Stimulated activated CD4-positive, alpha-beta T cell treated with anti-CD3 and anti-CD28 coated beads, Interleukin-4, amount 100 ng/mL, for 24 hours (primary cell): Measurements from ENCODE around the gene TRIM8.
A peak's percentile ranks its signal among the peaks of the same experiment; 100 is the strongest.

Experiments
- DNase-seq: peaks from one replicate; pipeline ENCODE4 v3.0.0-alpha.2; 2020

Gene TRIM8

DNA sequence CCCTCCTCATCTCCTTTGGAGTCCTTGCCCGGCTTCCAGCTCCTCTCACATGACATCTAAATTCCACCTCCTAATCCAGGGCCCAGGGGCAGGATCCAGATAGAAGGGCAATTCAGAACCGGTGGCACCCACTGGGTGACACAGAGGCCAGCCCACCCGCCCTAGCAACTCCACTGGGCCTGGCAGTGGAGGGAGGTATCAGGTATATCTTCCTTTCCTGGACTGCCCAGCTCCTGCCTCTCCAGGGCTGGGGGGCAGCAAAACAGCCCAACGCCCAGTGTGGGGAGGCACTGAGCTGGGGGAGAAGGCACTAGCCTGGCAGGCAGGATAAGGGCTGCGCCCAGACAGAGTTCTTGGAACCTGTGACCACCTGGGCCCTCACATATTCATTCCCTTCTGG lies 10.4 kb upstream of the TRIM8 start:
- DNase-seq: no peak

DNA sequence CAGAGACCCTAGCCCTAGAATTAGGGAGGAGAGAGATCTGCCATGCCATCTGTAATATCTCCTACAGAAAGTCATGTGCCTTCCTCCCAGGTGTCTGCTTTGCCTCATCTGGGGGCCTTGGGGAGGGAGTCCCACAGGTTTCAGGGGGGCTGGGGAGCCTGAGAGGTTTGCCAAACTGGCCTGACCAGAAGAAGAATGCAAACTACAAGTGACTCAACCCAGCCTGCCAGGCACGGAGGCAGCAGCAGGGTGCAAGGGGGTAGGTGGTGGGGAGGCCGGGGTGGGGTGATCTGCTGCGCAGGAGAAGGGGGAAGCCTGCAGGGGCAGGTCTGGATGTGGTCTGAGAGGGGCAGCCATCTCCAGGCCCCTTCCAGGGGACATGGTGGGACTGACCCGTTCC lies 9.6 kb upstream of the TRIM8 start:
- no peak for DNase-seq

DNA sequence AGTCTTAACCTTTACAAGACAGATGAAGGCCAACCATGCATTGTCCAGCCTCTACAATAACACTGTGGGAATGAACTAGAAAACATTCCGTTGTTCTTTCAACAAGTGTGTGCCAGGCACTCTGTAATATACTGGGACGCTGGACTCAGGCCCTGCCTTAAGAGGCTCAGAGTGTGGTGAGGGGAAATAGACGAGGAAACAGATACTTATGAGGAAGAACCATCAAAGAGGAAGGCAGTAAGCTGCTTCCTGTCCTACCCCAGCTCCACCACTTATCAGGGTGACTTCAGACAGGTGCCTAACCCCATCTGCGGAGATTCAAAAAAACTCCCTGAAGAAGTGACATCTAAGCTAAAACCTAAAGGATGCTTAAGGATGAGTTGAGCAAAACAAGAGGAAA lies 8.9 kb upstream of the TRIM8 start:
- DNase-seq: no peak

DNA sequence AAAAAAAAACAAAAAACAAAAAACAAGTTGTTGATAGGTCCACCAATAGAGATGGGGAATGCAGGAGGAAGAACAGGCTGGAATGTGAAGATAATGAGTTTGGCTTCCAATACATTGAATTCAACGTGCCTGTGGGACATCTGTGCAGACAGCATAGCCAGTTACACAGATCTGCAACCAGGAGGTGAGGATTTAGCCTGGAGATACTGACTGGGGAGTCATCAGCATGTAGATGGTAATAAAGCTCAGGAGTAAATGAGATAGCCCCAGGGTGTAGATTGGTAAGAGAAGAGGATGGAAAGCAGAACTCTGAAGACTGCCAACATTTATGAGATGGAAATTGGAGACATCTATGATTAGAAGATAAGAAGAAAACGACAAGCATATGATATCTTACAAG lies 4.7 kb upstream of the TRIM8 start:
- no peak for DNase-seq

DNA sequence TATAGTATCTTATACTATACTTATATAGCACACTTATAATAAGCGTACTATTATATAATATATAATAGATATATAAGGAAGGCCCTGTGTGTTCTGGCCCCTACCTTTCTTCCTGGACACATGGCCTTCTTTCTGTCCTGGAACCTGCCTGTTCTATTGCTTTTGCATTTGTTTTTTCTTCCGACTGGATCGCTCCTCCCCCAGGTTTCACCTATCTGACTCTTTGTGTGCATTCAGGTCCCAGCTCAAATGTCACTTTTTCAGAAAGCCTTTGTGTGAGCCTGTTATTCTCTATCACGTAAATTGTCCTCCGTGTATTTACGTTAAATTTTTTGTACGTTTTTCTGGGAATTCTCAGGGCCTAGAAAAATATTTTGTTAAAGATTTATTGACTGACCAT lies 2.9 kb upstream of the TRIM8 start:
- DNase-seq: no peak

DNA sequence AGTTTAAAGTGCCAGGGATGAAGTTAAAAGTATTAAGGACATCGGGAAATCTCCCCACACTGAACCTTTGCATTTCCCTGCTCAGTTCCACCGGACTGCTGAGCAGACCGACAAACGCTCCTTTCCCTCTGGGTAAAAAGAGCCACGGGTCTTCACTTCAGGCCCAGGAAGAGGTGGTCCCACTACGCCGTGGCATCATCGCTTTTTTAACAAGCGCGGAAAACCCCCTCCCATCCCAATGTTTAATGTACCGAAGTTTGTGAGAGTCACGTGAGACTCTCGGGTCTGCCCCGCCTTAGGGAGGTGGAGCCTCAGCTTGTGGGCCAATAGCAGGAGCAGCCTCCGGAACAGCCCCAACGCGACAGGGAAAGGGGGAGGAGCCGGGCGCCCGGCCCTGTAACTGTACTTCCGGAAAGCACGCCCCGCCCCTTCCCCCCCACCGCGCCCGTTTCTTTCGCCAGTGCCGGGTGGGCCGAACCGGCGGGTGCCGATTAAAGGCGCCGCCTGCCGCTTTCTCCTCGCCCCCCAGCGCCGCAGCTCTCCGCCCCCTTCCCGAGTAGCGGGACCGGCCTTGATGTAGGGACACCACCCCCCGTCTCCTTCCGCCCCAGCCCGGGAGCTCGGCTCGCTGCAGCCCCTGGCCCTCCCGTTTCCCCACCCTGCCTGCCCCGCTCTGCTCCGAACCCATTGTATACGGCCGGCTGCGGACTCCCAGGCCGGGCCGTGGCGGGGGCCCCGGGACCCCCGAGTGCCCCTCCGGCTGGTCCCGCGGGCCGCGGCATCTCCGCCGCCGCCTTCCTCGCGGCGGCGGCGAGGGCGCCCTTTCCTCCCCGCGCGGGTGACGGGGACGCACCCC lies 2.2 kb upstream of the TRIM8 start:
- peak; percentile 98 for DNase-seq

DNA sequence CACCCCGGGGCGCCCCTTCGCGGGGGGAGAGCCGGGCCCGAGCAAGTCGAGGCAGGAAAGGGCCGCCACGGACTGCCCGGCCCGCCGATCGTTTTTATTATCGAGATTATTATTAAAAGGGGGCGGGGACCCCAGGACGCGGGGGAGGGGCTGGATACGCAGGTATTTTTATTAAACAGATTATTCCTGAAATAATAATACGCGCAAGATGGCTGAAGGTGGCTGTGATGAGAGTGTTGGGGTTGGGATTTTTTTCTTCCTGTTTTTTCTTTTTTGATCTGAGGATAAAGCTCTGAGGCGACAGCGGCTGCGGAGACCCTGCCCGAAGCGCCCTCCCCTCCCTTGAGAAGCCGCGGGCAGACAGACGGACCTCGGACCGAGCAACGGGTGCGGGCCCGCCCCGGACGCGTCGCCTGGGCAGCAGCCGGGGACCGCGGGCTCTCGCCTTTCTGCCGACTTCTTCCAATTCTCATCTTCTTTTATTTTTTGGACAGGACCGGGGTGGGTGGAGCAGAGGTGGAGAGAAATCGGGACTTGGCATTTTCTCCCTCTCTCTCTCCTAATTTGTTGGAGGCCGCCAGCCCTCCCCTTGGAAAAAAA lies 1.4 kb upstream of the TRIM8 start:
- peak; percentile 44 for DNase-seq

DNA sequence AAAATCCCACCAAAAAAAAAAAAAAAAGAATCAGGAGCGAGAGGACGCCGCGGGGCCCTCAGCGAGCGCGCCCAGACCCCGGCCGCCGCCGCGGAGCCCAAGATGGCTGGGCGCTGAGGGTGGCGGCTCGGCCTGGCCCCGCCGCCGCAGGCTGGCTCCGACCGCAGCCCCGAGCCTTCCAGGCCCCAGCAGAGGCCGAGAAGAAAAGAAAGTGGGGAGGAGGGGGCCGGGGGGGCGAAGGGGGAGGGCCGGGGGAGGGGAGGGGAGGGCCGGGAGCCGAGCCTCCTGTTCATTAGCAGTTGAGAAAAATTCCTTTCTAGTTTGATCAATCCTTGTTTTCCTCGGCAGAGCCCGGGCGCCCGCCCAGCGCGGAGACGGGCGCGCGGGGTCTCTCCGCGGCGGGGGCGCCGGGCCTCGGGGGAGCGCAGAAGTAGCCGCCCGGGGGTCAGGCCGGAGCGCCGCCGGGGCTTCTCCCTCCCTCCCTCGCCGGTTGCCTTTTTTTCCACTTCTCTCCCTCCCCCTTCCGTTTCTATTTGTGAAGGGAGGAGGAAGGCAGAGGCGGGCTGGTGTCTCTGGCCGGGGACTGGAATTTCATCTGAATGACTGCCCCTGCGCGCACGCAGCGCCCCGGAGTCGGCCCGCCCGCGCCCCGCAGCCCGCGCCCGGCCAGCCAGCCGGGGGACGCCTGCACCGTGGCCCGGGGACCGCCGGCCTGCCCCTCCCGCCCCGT lies 778 bp upstream of the TRIM8 start:
- DNase-seq: peak; percentile 54

DNA sequence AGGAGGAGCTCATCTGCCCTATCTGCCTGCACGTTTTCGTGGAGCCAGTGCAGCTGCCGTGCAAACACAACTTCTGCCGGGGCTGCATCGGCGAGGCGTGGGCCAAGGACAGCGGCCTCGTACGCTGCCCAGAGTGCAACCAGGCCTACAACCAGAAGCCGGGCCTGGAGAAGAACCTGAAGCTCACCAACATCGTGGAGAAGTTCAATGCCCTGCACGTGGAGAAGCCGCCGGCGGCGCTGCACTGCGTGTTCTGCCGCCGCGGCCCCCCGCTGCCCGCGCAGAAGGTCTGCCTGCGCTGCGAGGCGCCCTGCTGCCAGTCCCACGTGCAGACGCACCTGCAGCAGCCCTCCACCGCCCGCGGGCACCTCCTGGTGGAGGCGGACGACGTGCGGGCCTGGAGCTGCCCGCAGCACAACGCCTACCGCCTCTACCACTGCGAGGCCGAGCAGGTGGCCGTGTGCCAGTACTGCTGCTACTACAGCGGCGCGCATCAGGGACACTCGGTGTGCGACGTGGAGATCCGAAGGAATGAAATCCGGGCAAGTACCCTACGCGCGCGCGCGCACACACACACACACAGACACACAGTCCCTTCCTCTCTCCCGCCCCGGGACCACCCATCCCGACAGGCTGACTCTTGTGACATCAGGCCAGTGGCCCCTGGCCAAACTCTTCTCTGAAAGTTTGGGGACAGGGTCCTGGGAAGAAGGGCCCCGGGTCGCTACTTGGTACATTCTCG lies 538 bp downstream of the TRIM8 start:
- peak; percentile 78 for DNase-seq

DNA sequence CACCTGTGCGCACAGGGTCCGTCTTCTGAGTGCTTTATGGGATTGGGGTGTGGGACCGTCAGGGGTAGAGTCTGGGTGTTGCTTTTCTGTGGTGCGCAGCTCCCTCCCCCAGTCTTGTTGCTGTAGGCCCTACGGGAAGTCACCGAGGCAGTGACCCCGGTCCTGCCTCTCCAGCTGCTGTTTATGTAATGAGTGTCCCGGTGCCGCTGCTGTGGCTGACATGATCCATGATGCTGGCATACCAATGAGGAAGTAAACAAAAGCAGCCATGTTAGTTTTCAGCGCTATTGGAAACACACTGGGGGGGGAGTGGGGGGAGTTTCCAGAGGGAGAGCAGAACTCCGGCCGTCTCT lies 1.1 kb downstream of the TRIM8 start:
- peak; percentile 34 for DNase-seq

DNA sequence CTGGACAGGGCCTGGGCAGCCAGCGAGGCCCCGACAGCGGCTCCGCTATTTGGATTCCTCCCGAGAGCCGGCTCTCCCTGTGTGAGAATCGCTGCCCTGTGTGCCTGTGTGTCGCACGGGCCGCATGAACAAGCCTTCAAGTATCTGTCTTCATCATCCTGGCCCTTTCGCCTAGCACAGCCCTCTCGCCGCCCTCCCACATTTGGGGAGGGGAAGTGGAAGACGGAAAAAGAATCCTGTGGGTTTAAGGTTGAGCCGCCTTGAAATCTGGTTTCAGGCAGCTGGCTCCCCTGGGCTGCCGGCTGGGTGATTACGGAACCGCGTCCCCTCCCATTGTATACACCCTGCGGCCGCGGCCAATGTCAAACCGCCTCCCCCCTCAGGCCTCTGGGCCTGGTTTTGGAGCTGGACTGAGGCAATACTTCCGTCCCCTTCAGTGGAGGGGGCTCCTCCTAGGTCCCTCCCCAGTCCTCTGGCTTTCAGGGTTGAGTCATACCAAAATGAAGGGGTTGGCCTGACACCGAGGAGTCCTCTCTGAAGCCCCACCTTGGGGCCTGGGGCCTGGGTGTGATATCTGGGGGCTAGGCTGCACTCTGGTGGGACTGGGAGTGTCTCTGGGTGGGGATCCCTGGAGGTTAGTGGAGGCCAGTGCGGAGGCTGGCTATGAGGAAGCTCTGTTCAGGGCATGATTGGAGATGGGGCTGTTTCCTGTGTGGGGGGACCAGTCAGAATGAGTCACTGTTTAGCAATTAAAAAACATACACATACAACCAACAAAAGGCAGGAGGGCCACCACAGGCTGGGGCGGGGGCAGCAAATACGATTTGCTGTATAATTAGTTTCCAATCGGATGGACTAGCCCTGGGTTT lies 1.7 kb downstream of the TRIM8 start:
- peak; percentile 81 for DNase-seq

DNA sequence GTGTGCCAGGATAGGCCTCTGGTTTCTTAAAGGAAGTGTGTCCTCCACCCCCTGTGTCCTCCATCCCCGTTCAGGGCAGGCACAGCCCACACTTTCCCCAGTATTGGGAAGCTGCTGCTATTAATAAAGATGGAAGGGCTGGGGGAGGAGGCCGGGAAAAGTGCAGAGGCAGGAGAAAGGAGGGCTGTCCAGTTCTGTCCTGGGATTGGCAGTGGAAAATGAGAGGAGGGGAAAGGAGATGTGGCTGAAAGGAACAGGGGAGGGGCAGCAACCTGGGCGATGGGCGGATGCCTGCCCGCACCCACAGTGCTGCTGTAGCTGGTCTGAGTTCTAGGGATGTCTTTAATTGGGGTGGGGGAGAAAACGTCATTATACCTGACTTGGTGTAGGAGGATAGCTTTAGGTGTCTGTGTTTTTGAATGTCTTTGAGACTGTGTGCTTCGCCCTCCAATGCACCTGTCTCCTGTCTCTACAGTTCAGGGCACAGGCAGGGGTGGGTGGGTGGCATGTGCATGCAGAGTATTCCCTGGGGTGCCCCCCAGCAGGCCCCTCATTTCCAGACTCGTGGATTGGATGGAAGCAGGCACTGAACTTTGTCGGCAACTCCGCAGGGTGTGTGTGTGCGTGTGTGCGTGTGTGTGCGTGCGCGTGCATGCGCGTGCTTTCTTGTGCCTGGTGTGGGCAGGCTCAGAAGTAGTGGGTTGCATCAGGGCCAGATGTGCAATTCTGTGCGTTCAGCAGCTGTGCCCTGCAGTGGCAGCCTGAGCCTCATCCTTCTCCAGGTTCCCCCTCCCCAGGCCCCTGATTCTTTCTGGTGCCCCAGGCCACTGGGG lies 2.5 kb downstream of the TRIM8 start:
- DNase-seq: peak; percentile 58

DNA sequence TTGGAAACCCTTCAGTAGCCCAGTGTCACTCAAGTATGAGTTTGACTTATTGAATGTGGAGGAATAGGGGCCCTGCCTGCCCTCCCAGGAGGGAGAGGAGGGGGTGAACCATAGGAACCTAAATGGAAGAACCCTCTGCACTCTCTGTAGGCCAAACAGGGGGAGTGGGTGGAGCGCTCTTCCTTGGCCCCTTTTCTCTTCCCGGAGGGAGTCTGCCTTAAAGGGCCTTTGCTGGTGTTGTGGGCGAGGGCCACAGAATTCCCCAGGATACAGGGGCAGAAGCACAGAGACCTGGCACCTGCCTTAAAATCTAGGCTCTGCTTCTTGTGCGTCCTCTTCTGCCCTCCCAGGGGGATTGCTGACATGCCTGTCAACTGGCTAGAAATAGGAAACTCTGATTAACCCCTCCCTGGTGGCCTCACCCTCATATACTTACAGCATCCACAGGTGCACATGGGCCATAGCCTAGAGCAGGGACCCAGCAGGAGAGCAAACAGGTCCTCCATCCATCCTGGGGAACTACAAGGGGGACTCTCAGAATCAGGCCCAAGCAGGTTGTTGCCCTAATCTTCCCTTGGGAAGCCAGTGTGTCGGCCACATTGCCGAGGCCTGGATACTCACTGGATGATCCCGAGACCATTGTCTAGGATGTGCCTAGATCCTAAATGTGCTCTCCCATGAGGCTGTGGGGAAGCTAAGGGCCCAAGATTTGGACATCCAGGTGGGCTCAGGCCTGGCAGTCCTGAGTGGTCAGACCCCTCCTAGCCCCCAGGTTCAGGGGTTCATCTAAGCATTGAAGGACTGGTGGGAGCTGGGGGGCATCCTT lies 3.4 kb downstream of the TRIM8 start:
- DNase-seq: no peak

DNA sequence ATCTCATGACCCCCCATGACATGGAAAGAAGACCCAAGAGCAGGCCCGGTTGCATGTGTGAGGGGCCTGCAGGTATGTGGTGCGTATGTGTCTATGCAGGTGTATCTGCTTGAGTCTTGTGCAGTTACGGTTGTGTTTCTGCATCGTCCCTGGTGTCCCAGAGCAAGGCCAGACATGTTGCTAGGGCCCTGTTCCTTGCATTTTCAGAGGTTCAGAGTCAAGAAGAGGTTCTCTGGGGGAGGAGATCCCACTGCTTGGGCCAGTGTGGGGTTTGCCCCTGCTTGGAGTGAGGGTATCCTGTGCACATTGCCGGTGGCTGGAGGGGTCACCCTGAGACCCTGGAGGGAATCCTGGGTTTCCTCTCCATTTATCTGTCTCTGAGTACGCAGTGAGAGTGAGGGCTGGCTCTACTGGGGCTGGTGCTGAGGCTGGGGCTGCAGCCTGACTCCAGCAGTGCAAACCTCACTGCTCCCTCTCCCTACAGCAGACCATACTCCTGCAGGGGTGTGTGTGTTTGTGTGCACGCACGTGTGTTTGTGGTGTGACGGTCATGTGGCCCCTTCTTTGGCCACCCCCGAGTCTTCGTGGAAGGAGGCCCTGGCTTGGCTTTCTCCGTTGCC lies 4.1 kb downstream of the TRIM8 start:
- no peak for DNase-seq

DNA sequence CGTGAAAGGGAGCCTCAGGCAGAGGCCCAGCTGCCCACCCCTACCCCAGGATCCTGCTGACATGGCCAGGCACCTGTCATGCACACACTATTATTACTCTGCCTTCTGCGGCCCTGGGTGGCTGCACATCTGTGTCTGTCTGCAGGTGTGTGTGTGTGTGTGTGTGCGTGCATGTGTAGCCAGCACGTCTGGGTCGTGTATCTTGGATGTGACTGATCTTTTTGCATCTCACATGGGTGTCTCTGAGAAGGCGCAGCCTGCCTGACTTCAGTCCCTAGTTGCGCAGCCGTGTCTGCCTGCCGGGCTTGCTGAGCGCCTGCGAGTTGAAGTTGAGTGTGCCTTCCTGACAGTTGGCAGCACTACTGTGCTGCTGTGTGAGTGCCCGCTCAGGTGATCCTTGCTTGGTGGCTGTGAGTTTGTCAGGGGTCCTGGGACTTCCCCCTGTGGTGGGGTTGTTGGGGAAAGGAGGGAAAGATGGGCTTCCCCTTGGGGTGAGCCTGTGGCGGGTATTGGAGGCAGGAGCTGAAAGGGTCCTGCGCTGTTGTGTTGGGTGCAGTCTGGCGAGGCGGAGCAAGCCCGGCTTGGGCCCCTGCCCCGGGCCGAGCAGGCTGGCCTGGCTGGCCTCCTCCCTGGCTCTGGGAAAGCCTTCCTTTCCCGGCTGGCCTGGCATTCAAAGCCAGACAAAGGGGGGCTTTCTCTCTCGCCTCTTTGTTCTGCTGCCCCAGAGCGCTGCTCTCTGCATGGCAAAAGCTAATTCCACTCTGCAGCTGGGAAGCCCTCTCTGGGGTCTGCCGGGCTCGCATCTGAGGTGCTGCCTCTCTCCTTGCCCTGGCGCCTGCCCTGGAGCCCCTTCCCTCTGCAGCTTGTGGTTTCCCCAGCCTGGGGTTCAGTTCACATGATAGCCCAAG lies 4.9 kb downstream of the TRIM8 start:
- peak; percentile 33 for DNase-seq

DNA sequence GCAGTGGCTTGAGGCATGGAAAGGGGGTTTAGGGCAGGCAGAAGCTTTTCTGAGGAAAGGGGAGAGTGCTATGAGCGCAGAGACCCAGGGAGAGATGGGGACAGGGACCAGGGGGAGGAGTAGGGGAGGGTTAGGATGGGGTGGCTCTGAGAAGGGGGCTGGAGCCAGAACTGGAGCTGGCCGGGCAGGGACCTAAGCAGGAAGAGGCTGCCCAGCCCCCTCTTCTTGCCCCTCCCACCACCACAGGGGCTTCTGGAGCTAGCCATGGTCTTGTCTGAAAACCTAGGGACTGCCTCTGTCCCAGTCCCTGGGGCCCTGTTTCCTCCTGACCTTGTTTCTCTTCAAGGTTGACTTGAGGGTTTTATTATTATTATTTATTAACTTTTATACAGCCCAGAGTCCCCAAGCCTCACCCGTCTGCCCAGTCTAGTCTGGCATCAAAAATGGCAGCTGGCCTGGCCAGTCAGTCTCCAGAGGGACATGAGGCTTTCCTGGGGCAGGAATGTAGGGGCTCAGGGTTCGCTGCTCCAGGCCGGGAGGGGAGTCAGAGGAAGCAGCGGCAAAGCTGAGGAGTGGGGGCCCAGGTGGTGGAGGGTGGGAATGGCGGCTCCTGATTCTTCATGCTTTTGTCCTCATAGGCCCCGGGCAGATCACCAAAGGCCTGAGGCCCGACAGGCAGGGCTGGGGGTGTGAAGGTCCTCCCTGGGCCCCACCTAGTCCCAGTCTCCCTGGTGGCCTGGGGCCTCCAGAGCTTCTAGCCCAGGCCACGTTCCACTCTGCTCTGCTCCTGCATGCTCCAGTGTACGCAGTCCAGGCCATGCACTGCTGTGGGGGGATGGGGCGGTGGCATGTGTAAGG lies 5.7 kb downstream of the TRIM8 start:
- no peak for DNase-seq

DNA sequence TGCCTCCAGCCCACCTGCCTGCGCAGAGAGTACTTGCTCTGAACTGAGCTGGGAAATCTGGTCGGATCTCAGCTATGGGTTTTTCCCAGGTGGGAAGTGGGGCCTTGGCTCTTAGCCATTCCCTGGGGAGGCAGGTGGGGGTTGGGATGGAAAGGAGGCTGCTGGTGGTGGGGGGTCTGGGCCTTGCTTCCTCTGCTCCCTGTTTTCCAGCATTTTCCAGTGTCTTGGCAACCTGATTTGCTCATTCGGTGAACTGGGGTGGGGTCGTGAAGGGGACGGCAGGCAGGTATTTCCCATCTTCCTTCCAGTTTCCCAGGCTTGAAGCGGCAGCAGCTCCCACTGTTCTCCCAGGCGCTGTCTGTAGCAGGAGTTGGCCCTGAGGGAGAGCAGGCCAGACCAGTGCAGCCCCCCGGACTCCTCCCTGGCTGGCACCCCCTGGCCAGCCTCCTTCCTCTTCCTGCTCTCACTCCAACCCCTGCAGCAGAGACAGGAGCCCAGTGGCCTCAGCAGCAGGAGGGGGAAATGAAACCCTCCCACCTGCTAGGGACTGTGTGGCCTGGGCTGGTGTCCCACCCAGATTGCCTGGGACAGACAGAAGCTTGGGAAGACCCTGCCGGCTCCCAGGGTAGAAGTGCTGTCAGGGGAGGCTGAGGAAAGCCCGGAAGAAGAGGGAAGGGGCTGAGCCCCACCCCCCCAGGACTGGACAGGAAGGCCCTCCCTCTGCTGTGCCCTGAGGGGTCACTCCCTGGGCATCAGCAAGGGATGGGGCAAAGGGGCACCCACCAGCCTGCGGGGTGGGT lies 6.6 kb downstream of the TRIM8 start:
- no peak for DNase-seq
